ENCODE measurements around the gene PCCA. TPM values are rescaled to one million over a fixed set of nuclear protein-coding genes. Genes with fewer than 3 reads are reported as not detected.
A peak's percentile ranks its signal among the peaks of the same experiment; 100 is the strongest.
"Not testable (repeated sequence)": the region's sequence is repeated elsewhere in the genome, so short reads cannot be mapped to it uniquely, and the experiment has no call there.

The PCCA gene
- polyA plus RNA-seq, 1 experiment = 22.6 TPM

DNA sequence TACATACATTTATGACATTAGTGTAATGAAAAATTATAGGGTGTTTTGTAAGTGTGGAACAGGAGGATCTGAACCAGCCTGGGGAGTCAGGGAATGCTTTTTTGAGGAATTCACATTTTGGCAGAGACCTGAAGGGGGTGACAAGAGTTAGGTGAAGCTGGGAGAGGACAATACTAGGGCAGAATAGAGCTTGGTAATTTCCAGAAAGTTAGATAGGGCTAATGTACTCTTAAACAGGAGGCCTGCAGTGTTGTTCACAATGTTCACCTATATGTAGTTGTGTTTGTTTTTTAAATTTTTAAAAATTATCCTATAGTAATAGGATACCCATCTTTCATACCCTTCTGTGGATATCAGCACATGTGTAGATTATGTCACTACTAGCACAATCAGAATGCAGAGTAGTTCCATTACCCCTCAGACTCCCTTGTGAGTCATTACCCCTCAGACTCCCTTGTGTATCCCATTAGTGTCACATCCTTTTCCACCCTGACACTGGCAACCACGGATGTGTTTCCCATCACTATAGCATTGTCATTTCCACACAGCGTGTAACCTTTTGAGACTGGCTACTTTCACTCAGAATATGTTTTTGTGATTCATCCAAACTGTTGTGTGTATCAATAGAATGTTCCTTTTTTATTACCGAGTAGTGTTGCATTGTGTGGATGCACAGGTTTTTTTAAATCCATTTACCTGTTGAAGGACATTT, 43.1 kb downstream of the PCCA start:
- TF ChIP-seq, protein P1, sequence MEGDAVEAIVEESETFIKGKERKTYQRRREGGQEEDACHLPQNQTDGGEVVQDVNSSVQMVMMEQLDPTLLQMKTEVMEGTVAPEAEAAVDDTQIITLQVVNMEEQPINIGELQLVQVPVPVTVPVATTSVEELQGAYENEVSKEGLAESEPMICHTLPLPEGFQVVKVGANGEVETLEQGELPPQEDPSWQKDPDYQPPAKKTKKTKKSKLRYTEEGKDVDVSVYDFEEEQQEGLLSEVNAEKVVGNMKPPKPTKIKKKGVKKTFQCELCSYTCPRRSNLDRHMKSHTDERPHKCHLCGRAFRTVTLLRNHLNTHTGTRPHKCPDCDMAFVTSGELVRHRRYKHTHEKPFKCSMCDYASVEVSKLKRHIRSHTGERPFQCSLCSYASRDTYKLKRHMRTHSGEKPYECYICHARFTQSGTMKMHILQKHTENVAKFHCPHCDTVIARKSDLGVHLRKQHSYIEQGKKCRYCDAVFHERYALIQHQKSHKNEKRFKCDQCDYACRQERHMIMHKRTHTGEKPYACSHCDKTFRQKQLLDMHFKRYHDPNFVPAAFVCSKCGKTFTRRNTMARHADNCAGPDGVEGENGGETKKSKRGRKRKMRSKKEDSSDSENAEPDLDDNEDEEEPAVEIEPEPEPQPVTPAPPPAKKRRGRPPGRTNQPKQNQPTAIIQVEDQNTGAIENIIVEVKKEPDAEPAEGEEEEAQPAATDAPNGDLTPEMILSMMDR (IDR thresholded peaks at IDR 0.05; ENCODE audit: low read depth, low read length) = no peak
- Histone ChIP-seq H3K4me3 (ENCODE audit: low read depth, low read length) (no peak overlapping the region), H3K27me3 (ENCODE audit: control insufficient read depth, insufficient read depth, low read length) (no peaks in the 10 kb centered on the region), H3K27ac (ENCODE audit: low read depth, low read length) (no peak overlapping the region), H3K9me3 (ENCODE audit: control insufficient read depth, insufficient read depth, low read length) (no peaks in the 10 kb centered on the region)
- CTCF ChIA-PET = no interaction called here
- POLR2A ChIA-PET = no interaction called here
- DNase-seq (ENCODE audit: low read depth, low spot score) = peak; percentile 23

DNA sequence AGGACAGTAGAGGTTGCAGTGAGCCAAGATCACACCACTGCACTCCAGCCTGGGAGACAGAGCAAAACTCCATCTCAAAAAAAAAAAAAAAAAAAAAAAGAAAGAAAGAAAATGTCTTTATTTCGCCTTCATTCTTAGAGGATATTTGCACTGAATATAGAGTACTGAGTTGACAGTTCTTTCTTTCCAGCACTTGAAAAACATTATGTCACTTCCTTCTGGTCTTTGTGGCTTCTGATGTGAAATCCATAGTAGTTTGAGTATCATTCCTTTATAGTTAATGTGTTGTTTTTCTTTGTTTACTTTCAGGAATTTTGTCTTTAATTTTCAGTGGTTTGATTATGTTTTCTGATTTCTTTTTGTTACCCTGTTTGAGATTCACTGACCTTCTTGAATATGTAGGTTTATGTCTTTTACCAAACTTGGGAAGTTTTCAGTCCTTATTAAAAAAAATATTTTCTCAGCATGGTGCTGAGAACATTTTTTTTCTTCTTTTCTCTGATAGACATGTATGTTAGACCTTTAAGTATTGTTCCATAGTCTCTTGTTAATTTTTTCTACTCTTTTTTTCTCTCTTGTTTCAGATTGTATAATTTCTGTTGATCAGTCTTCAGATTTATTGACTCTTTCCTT, 50.1 kb downstream of the PCCA start:
- no peak overlapping the region for H3K4me3 ChIP-seq (ENCODE audit: low read depth, low read length)
- no peak for DNase-seq (ENCODE audit: low read depth, low spot score)
- H3K27ac ChIP-seq (ENCODE audit: low read depth, low read length) = no peak overlapping the region
- ChIA-PET CTCF (no interaction called here), POLR2A (no interaction called here)
- no peaks in the 10 kb centered on the region for H3K27me3 ChIP-seq (ENCODE audit: control insufficient read depth, insufficient read depth, low read length)
- no peaks in the 10 kb centered on the region for H3K9me3 ChIP-seq (ENCODE audit: control insufficient read depth, insufficient read depth, low read length)
- TF ChIP-seq, protein P1 (IDR thresholded peaks at IDR 0.05; ENCODE audit: low read depth, low read length) = no peak

DNA sequence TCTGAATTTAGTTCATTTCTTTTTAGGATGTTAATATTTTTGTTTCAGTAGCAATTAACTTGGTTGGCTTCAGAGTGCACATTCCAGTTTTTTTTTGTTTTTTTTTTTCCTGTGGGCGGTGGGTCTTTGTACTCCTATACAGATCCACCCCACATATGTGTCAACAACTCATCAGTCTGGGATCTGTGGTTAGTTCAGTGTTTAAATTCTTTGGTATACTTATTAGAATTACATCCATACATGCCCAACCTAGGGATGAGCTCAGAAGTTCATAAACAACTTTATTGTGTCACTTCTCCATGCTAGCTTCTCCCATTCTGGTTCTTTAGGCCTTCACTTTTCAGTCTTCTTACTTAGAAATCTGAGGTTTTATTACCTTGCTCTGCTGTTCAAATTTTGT, 50.9 kb downstream of the PCCA start:
- TF ChIP-seq, protein P1 (IDR thresholded peaks at IDR 0.05; ENCODE audit: low read depth, low read length) = no peak
- ChIA-PET POLR2A (interaction anchor here (1.3 kb wide), 1 partner anchor 51 kb away, joined by 3 read pairs; the partner anchor contains the start of gene PCCA), CTCF (no interaction called here)
- H3K27me3 ChIP-seq (ENCODE audit: control insufficient read depth, insufficient read depth, low read length) = no peaks in the 10 kb centered on the region
- H3K27ac ChIP-seq (ENCODE audit: low read depth, low read length) = peak overlapping the region; percentile 33
- DNase-seq (ENCODE audit: low read depth, low spot score) = peak; percentile 38
- H3K9me3 ChIP-seq (ENCODE audit: control insufficient read depth, insufficient read depth, low read length) = no peaks in the 10 kb centered on the region
- H3K4me3 ChIP-seq (ENCODE audit: low read depth, low read length) = no peak overlapping the region

DNA sequence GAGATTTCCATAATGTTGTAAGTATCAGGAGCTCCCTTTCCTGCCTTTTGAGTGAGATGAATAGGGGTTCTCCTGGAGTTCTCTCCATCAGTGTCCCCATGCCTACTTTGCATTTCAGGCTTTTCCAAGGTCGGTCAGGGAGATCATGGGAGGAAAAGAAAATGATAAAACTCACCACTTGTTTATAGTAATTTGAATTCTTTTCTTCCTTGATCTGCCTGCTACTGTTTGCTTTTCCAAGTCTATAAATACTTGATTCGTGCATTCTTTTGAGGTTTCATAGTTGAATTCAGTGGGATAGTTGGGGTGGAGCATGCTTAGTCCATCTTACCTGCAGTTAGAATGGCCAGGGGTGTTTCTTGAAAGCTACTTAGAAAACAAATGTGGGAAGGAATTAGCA, 51.5 kb downstream of the PCCA start:
- DNase-seq (ENCODE audit: low read depth, low spot score) = no peak
- POLR2A ChIA-PET = interaction anchor here (1.3 kb wide), 1 partner anchor 52 kb away, joined by 3 read pairs; the partner anchor contains the start of gene PCCA

DNA sequence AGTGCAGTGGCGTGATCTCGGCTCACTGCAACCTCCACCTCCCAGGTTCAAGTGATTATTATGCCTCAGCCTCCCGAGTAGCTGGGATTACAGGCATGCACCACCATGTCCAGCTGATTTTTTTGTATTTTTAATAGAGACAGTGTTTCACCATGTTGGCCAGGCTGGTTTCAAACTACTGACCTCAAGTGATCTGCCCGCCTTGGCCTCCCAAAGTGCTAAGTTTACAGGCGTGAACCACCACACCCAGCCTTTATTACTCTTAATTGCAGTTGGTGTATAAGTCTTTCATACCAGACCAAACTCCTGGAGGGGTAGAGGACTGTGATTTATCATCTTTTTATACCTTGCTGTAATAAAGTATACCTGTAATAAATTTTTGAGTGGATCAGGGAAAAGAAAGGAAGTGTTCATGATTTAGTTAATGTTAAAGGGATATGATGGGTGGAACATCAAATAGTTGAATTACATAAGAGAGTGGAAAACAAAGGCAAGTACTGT, 52.6 kb downstream of the PCCA start:
- H3K27me3 ChIP-seq (ENCODE audit: control insufficient read depth, insufficient read depth, low read length); H3K9me3 ChIP-seq (ENCODE audit: control insufficient read depth, insufficient read depth, low read length); H3K27ac ChIP-seq (ENCODE audit: low read depth, low read length); H3K4me3 ChIP-seq (ENCODE audit: low read depth, low read length); DNase-seq (ENCODE audit: low read depth, low spot score); POLR2A ChIA-PET; CTCF ChIA-PET: not testable (repeated sequence)

More for the DNA sequence above, 51.5 kb downstream of the PCCA start:
- Histone ChIP-seq H3K27ac (ENCODE audit: low read depth, low read length) (peak overlapping the region; percentile 33), H3K4me3 (ENCODE audit: low read depth, low read length) (no peak overlapping the region), H3K27me3 (ENCODE audit: control insufficient read depth, insufficient read depth, low read length) (no peaks in the 10 kb centered on the region), H3K9me3 (ENCODE audit: control insufficient read depth, insufficient read depth, low read length) (no peaks in the 10 kb centered on the region)
- TF ChIP-seq, protein P1 (IDR thresholded peaks at IDR 0.05; ENCODE audit: low read depth, low read length) = no peak
- CTCF ChIA-PET = no interaction called here

All from AG04450 (cell line).